COLO829 (cell line): ENCODE results near the gene NXPH2.
"Not testable (repeated sequence)": the region's sequence is repeated elsewhere in the genome, so short reads cannot be mapped to it uniquely, and the experiment has no call there.

ENCODE experiments used
- DNase-seq: peaks from one replicate; pipeline ENCODE4 v3.0.0; 2012; ENCODE audit warnings: low spot score

Gene NXPH2

DNA sequence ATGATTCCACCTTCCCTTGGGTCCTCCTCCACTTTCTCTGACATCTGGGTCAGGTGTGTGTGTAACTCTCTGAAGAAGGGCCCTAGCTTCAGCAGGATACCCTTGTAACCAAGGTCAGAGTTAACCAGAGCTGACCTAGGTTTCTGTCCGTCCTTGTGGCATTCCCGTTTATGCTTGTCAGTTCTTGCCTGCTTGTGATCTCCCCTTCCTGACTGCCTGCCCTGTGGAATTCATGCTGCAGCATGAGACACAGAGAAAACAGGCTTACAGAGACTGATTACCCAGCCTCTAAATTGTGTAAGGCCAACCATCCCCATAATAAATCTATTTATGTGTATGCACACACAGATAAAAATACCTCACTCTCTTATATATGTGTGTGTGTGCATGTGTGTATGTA lies 22.8 kb downstream of the NXPH2 start:
- no peak for DNase-seq

DNA sequence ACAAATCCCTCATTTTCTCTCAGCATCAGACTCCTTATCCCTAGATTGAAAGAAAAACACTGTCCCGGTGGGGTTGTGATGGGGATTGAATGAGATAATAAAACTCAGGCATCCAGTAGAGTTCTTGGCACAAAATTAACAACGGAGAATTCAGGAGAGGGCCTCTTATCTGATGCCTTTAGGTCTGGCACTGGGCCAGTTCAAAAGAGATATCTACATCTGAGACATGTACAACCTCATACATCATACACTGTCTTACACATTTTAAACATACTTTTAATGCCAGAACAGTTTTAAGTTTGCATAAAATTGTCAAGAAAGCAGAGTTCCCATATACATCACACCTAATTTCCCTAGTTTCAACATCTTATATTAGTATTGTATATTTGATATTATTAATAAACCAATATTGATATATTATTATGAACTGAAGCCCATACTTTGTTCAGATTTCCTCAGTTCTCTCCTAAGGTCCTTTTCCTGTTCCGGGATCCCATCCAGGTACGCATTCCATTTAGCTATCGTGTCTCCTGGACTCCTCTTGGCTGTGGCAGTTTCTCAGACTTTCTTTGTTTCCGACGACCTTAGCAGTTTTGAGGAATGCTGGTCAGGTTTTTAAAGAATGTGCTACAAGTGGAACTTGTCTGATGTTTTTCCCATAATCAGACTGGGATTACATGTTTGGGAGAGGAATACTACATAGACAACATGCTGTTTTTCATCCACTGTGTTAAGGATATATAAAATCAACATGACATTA lies 27.8 kb downstream of the NXPH2 start:
- no peak for DNase-seq

- DNase-seq: no peak
Observed at GRCh38 chr2:138744713-138745112, 35.5 kb downstream of the NXPH2 start.

DNA sequence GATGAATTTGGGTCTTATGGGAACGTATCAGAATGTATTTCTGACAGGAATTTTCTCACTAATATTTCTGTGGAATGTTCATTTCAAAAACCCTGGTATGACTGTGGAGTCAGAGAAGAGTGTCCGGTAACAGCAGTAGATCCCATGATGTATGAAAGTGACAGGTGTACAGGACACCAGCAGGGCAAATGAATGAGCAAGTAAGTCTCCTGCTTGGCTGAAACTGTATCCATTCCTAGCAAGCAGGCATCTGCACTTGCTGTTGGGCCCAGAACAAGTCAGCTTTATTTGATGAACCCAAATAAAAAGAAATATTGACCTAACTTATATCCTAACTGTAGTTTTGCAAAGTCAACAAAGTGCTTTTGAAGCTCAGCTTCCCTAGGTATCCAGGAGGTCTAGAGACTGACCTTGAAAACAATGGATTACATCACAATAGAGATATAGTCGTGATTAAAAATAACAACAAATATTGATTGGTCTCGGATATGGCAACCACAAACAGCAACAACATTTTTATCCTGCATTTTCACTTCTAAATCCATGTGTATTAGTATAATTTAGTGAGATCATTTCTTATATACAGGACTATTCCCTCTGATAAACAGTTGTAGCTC lies 37.6 kb downstream of the NXPH2 start:
- no peak for DNase-seq

DNA sequence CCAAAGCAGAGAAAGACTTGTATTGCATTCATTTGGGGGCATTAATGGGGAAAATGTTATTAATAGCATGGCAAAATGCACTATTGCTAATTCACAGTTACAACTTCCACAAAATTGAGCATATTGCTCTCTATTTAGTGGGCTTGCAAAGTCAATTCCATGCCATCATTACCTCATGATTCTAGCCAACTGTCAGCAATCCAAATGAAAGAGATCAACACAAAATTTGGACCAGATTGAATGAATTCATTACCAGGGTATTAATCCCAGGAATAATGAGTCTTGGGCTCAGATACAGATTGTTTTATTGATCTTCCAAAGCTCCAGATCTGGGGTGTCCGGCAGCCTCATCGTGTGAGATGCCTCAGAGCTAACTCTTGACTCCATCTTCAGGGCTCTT lies 38.3 kb downstream of the NXPH2 start:
- DNase-seq: no peak

DNA sequence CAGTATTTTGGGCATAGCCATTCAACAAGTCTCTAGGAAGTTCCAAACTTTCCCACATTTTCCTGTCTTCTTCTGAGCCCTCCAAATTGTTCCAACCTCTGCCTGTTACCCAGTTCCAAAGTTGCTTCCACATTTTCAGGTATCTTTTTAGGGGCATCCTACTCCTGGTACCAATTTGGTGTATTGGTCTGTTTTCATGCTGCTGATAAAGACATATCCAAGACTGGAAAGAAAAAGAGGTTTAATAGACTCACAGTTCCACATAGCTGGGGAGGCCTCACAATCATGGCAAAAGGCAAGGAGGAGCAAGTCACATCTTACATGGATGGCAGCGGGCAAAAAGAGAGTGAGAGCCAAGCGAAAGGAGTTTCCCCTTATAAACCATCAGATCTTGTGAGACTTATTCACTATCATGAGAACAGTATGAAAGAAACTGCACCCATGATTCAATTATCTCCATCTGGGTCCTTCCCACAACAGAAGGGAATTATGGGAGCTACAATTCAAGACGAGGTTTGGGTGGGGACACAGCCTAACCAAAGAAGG lies 43.1 kb downstream of the NXPH2 start:
- not testable (repeated sequence) for DNase-seq

GRCh38 chr2:138732651-138733050 lies 47.5 kb downstream of the NXPH2 start:
- DNase-seq: no peak

- no peak for DNase-seq
Observed at GRCh38 chr2:138730497-138731030, 49.6 kb downstream of the NXPH2 start.

GRCh38 chr2:138727956-138728355 lies 52.2 kb downstream of the NXPH2 start:
- DNase-seq: no peak

DNA sequence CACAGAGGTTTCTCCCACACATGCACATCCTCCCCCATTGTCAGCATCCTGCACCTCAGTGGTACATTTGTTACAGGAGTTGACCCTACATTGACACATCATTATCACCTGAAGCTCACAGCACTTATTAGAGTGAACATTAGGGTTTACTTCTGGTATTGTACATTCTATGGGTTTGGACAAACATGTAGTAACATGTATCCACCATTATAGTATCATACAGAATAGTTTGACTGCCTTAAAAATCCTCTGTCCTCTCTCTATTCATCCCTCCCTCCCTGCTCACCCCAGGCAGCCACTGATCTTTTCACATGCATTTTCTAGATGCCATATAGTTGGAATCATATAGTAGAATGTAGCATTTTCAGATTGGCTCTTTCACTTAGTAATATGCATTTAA lies 53.5 kb downstream of the NXPH2 start:
- DNase-seq: no peak

DNA sequence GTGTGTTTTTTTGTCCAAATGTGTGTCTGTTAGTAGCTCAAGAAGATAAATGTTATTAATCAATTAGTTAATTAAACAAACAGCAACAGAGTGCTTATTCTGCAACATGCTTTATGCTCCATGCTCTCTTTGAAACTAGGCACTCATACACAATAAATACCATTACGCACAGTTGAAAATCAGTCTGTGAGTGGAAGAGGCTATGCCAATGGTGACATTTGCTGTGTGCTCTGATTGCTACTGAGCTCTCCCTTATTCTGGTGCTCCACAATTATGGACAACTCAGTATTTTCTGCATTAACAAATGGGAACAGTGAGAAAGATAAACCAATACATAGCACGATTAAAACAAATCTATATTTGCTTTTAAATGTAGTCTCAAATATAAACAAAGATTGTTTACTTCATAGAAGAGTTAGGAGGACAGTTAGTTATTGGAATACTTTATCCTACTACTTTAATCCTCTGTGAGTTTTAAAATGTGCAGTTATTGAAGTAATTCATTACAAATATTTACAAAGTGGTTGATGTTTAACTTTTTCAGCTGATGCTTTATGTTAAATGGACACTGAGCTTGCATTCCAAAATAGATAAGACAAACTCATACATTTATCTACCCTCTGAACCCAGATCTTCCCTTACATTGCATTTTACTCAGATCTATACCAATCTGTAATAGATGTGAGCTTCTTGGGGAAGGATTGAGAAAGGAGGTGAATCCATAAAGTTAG lies 55.3 kb downstream of the NXPH2 start:
- no peak for DNase-seq

GRCh38 chr2:138724327-138724726 lies 55.9 kb downstream of the NXPH2 start:
- DNase-seq: no peak

DNA sequence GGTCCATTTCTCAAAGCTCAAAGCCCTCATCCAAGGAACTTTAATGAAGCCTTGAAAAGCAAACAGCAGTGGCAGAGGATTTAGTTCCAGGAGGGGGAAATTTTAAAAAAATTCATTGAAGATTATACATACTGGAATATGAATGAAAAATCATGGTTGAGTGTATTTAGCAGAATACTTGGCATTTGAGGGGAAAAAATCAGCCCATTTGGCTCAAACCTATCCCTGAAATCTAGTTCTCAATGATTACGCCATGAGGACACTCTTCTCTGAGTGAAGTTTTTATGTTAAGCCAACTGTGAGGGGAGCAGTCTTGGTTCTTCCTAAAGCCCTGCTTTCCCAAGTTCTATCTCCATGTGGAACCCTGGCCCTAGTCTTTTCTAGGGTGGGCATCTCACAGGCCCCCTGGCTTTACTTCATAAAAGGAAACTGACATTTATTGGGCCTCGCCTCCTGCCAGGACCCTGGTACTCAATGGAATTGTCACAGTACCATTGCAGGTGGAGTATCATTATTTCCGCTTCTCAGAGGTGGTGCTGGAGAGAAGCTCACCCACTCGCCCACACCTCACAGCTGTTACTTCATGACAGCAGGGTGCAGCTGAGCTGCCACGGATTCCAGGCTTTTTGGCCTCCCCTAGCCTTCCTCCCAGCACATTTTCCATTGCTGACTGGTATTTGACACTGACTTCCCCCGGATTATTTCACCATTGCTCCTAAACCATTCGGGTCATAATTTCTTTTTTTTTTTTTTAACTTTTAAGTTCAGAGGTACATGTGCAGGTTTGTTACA lies 56.8 kb downstream of the NXPH2 start:
- no peak for DNase-seq

GRCh38 chr2:138722316-138722715 lies 57.9 kb downstream of the NXPH2 start:
- DNase-seq: no peak

GRCh38 chr2:138720035-138720838 lies 60.0 kb downstream of the NXPH2 start:
- no peak for DNase-seq

- no peak for DNase-seq
Observed at GRCh38 chr2:138718405-138718804, 61.8 kb downstream of the NXPH2 start.

DNA sequence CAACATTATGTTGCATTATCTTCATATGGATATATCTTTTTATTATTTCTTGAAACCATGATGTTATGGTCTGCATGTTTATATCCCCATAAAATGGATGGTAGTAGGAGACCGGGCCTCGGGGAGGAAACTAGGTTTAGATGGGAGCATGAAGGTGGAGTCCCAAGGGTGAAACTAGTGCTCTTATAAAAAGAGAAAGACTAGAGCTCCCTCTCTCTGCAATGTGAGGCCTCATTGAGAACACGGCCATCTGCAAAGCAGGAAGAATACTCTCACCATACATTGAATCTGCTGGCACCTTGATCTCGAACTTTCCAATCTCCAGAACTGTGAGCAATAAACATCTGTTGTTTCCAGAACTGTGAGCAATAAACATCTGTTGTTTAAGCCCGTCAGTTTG lies 64.0 kb downstream of the NXPH2 start:
- no peak for DNase-seq

DNA sequence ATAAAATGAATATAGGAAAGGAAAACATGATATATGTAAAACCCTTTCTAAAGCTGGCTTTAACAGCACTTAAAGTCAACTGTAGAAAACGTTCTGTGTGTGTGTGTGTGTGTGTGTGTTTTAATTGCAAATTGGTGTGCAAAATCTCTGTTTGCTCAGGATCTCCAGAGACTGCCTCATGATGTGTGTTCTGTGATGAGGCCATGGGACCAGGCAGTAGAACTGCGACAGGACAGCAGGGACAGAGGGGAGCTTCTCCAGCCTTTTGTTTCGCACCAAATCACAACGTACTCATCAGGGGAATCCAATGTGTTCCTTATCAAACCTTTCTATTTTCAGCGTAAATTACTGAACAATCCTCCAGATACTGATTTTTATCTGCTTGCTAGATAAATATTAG lies 66.7 kb downstream of the NXPH2 start:
- no peak for DNase-seq

- no peak for DNase-seq
Observed at GRCh38 chr2:138713069-138713496, 67.1 kb downstream of the NXPH2 start.

- DNase-seq: no peak
Observed at GRCh38 chr2:138712212-138712979, 67.8 kb downstream of the NXPH2 start.
